Skin epidermis (tissue), 12 donors: ENCODE results near the gene C19orf47.

ENCODE experiments used
- H3K27ac ChIP-seq, 21 experiments: fragments of 200-600 bp; sonication (generic) in 11 of 21; one replicate each; pipeline ENCODE4 v1.5.0; 2020; ENCODE audit warnings: mild to moderate bottlenecking in 3 of 21, inconsistent platforms in 2 of 21, moderate library complexity in 2 of 21
- H3K4me3 ChIP-seq, 7 experiments: fragments of 200-600 bp; sonication (generic) in 2 of 7; one replicate each; pipeline ENCODE4 v1.5.0; 2020; ENCODE audit warnings: inconsistent platforms in 2 of 7, mild to moderate bottlenecking in 2 of 7, moderate library complexity in 1 of 7

The C19orf47 gene

GRCh38 chr19:40322951-40323615 is 25.1 kb downstream of the C19orf47 start:
- H3K27ac ChIP-seq = peak overlapping the region in 6 of 21 experiments; percentile 8 to 80 (median 60)
- H3K4me3 ChIP-seq = no peak overlapping the region

DNA sequence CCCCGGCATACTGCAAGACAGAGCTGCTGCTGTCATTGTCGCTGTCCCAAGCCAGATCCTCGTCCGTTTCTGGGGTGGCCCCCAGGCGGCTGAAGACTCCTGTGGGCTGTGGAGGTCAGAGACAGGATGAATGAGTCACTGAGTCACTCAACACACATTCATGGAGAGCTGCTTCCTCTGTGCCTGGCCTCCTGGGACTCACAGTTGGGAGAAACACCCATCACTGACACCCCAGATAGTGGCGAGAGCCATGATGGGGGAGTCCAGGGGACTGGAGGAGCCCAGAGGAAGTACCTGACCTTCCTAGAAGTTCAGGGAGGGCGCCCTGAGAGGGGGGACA is 26.0 kb downstream of the C19orf47 start:
- Histone ChIP-seq H3K4me3 (no peak overlapping the region), H3K27ac (no peak overlapping the region)

GRCh38 chr19:40321566-40322270 is 26.5 kb downstream of the C19orf47 start:
- H3K27ac ChIP-seq = no peak overlapping the region
- H3K4me3 ChIP-seq = no peak overlapping the region

GRCh38 chr19:40321076-40321475 is 27.1 kb downstream of the C19orf47 start:
- Histone ChIP-seq H3K27ac (no peak overlapping the region), H3K4me3 (no peak overlapping the region)

DNA sequence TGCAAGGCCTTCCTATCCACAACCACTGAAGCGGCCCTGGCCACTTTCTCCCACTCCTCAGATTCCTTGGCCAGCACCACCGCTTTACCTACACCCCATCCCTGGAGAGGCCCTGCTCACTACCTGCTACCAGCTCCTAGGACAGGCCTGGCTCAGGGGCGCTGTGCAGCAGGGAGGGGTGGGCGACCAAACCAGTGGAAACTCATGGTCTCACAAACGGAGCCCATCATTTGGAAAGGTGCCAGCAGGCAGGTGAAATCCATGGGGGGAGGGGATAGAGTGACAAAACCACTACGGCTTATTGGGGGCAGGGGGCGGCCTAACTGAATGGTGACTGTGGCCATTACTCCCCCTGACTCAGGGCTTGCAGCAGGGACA is 27.6 kb downstream of the C19orf47 start:
- H3K4me3 ChIP-seq = no peak overlapping the region
- no peak overlapping the region for H3K27ac ChIP-seq

- no peak overlapping the region for H3K4me3 ChIP-seq
- H3K27ac ChIP-seq = no peak overlapping the region
These were observed 30.9 kb downstream of the C19orf47 start for GRCh38 chr19:40317338-40317737.

- Histone ChIP-seq H3K27ac (no peak overlapping the region), H3K4me3 (no peak overlapping the region)
These were observed 32.3 kb downstream of the C19orf47 start for GRCh38 chr19:40315812-40316470.

- Histone ChIP-seq H3K27ac (no peak overlapping the region), H3K4me3 (no peak overlapping the region)
These were observed 33.5 kb downstream of the C19orf47 start for GRCh38 chr19:40314656-40315055.

- no peak overlapping the region for H3K4me3 ChIP-seq
- H3K27ac ChIP-seq = no peak overlapping the region
These were observed 34.8 kb downstream of the C19orf47 start for GRCh38 chr19:40313229-40313983.

DNA sequence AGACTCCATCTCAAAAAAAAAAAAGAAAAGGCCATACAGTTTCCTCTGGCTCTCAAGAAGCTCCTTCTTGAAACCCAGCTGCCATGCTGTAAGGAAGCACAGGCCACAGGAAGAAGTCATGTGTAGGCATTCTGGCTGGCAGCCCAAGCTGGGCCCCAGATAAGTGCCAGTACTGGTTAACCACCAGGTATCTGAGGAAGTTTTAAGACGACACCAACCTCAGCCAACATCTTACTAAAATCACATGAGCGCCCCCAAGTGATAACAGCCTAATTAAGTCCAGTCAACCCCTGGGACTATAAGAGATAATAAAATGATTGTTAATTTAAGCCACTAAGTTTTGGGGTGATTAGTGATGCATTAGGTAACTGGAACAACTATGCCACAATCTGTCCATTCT is 35.7 kb downstream of the C19orf47 start:
- no peak overlapping the region for H3K4me3 ChIP-seq
- H3K27ac ChIP-seq = no peak overlapping the region

- Histone ChIP-seq H3K27ac (no peak overlapping the region), H3K4me3 (no peak overlapping the region)
These were observed 38.5 kb downstream of the C19orf47 start for GRCh38 chr19:40309666-40310065.

DNA sequence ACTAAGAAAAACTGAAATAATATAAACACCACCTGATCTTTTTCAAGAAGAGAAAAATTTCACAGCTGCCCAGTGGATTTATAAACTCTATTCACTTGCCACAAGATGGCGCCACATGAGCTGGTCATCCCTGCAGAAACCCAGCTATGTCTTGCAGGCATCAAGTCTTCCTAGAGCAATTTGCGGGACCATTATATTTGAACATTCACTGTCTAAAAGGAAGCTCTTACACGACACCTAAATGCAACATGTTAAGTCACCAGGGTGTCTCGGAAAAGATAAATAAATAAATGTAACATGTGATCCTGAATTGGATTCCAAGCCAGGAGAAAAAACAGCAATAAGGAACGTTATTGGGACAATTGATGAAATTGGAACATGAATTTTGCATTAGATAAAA is 42.8 kb downstream of the C19orf47 start:
- Histone ChIP-seq H3K4me3 (no peak overlapping the region), H3K27ac (no peak overlapping the region)

DNA sequence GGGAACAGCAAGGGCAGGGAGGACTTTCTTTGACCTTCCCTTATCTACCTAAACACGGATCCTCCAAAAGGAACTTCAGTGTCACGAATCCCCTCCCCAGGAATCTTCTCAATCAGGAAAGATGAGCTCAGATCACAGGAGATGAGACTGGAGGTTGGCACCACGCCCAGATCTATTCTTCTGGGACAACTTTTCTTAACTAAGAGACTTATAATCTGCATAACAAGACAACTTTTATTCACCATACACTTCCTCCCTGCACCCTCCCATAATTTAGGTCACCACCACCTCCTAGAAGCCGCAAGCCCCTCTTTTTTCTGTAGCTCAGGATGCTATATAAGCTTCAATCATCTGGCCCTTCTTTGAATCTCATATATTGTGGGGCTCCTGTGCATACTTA is 43.9 kb downstream of the C19orf47 start:
- peak overlapping the region in 7 of 21 experiments; percentile 17 to 65 (median 27) for H3K27ac ChIP-seq
- H3K4me3 ChIP-seq = no peak overlapping the region

DNA sequence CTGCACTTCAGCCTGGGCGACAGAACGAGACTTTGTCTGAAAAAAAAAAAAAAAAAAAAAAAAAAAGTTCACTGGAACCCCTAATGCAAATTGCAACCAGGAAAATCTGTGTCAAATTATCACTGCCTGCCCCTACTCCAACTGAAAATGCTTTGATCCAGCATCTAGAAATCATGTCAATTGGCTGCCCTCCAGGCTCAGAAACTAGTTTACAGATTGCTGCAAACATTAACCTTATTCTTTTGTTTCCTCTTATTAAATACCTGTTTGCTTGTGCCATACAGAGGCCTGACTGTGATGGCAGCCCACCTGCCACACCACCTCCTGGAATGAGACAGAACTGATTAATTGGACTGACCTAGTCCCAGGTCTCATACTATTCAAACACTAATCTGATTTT is 44.4 kb downstream of the C19orf47 start:
- Histone ChIP-seq H3K4me3 (no peak overlapping the region), H3K27ac (peak overlapping the region in 4 of 21 experiments; percentile 17 to 65 (median 25))

DNA sequence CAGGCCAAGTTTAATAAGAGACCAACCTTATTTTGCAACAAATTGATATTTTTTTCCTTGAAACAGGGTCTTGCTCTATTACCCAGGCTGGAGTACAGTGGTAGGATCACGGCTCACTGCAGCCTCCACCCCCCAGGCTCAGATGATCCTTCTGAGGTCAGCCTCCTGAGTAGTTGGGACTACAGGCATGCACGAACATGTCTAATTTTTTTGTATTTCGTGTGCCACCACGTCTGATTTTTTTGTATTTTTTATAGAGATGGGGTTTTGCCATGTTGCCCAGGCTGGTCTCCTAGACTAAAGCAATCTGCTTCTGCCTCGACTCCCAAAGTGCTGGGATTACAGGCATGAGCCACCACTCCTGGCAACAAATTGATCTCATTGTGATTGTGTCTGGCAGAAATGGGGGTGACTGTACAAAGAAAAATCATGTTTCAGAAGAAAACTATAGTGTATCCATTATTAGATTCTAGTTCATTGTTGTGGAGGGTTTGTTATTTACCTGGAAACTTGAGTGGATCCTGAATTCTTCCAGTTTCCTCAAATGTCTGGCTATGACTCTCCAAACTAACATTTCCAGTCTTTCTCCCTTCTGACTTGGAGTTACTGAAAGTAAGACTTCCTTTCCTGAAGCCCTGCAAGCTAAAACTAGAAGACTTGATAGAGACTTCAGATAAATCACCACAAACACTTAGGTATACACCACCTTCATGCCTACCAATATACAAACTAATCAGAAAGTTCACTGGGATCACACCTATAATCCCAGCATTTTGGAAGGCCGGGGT is 45.8 kb downstream of the C19orf47 start:
- peak overlapping the region in 9 of 21 experiments; percentile 21 to 66 (median 45) for H3K27ac ChIP-seq
- H3K4me3 ChIP-seq = no peak overlapping the region

DNA sequence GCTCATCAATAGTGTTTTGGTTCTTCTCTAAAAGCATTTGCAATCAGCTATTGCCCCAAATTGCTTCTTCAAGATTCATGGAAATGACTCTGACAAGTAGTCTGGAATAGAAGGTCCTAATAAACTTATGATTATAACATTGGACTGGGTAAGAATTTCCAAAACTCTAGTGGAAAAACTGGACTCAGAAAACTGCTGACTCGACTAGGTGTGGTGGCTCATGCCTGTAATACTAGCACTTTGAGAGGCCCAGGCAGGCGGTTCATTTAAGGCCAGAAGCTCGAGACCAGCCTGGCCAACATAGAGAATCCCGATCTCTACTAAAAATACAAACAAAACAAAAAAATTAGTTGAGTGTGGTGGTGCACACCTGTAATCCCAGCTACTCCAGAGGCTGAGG is 47.5 kb downstream of the C19orf47 start:
- no peak overlapping the region for H3K27ac ChIP-seq
- H3K4me3 ChIP-seq = no peak overlapping the region

DNA sequence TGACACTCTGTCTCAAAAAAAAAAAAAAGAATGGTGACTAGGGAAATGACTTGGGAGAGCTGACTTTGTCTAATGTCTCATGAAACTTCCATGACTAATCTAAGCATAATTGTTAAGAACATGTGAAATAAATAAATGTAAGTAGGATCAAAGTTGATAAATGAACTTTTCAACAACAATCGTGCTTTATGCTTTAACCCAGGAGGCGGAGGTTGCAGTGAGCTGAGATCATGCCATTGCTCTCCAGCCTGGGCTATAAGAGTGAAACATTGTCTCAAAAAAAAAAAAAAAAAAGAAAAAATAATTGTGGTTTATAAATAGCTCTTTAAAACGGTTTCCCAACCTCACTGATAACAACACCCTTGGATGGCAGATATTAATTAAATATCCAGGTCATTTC is 50.2 kb downstream of the C19orf47 start:
- H3K27ac ChIP-seq = no peak overlapping the region
- H3K4me3 ChIP-seq = no peak overlapping the region

DNA sequence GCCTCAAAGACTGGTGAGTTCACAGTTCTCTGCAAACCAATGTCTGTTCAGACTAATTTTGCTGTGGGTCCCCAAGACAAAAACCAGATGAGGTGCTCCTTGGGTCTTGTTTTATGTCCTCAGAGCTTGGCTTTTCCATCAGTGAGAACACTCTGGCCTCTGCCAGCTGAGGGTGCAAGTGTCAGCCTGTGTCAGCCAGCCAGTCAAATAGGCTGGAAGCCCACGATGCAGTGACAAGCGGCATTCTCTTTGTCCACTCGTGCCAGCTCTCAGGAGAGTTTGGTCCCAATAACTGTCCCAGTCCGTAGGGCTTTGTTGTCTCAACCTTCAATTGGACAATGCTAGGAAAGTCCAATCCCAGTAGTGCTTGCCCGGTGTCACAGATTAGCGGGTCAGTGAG is 53.6 kb downstream of the C19orf47 start:
- H3K27ac ChIP-seq = no peak overlapping the region
- H3K4me3 ChIP-seq = no peak overlapping the region

- Histone ChIP-seq H3K27ac (peak overlapping the region in 10 of 21 experiments; percentile 59 to 100 (median 98)), H3K4me3 (no peak overlapping the region)
These were observed 61.2 kb downstream of the C19orf47 start for GRCh38 chr19:40286971-40287421.
